Psoas muscle (tissue), 8 donors: ENCODE measurements around the gene DIAPH3. TPM values are rescaled to one million over a fixed set of nuclear protein-coding genes. Genes with fewer than 3 reads are reported as not detected.

Source experiments
- ATAC-seq, 4 donors: fragments of 200-7000 bp; cut with Tn5 transposase; one replicate each; pipeline ENCODE4 v1.9.1; 2020; ENCODE audit warnings: moderate library complexity in 3 of 4, mild to moderate bottlenecking in 2 of 4
- DNase-seq, 2 donors: peaks; one replicate each; pipeline ENCODE4 v3.0.0-alpha.2; 2020
- H3K27ac ChIP-seq: fragments of 200-600 bp; one replicate; pipeline ENCODE4 v1.8.0; 2022
- H3K27me3 ChIP-seq, 3 donors: fragments of 200-600 bp in 1 of 3; one replicate each; pipeline versions ENCODE4 v1.6.1 to v1.8.0; 2013 to 2022; ENCODE audit warnings: low read length in 2 of 3, mild to moderate bottlenecking in 2 of 3, moderate library complexity in 1 of 3; ENCODE audit not compliant: insufficient read depth in 3 of 3
- H3K36me3 ChIP-seq, 2 donors: fragments of 200-600 bp in 1 of 2; one replicate each; pipeline versions ENCODE4 v1.6.1 to v1.8.0; 2013 to 2022; ENCODE audit warnings: low read depth in 1 of 2, mild to moderate bottlenecking in 1 of 2, moderate library complexity in 1 of 2; ENCODE audit not compliant: insufficient read depth in 1 of 2
- H3K4me1 ChIP-seq: fragments of 200-600 bp; one replicate; pipeline ENCODE4 v1.8.0; 2022
- H3K4me3 ChIP-seq: fragments of 200-600 bp; one replicate; pipeline ENCODE4 v1.8.0; 2022; ENCODE audit warnings: mild to moderate bottlenecking
- H3K9me3 ChIP-seq: fragments of 200-600 bp; one replicate; pipeline ENCODE4 v1.8.0; 2022
- CTCF ChIP-seq: fragments of 200-600 bp; IDR thresholded peaks from one replicate; pipeline ENCODE4 v1.8.0; 2022; ENCODE audit warnings: antibody characterized with exemption
- WGBS, 3 donors: extraction: QIAGEN DNeasy Blood & Tissue Kit; methylation state at CpG; one replicate each; pipeline versions ENCODE4 v1.1.6 to v1.1.7; 2013; 5-methylcytosine and 5-hydroxymethylcytosine counted together
- intact Hi-C, 2 donors: fragments of 100-400 bp; cut with DNase I; formaldehyde crosslinking; loops; one replicate each; pipeline versions ENCODE4 v1.11.0 to v1.14.2; 2022
- polyA plus RNA-seq, 3 donors: library from polyadenylated mRNA; stranded (reverse); fragments of 200-250 nt; gene quantifications; one replicate each; pipeline ENCODE4 v1.2.3, GENCODE V29; 2013
- total RNA-seq, 4 donors: library from RNA; stranded (reverse); fragmentation: NEBNext Ultra II Directional in 2 of 4; extraction: Animal tissue kit (Norgen Biotek cat#: 25700) in 2 of 4; gene quantifications; one replicate each; pipeline versions ENCODE4 v1.2.1 to v1.2.4, GENCODE V29; 2021 to 2023
- donor health status: healthy with polysubstance abuse.
- donor health status: DM: no; HTN: no; CAD: no; lungs with moderate emphysema.
- donor health status: Bipolar disorder and iron deficiency.
- donor health status: healthy.
- donor health status: DM: yes; HTN: yes; CAD: no.
- donor health status: DM: no; HTN: no; CAD: no.
- donor health status: DM: no; HTN: no; CAD: no.
- donor health status: DM: yes; HTN: yes; CAD: no.

DIAPH3 gene
- total and polyA plus RNA-seq, 7 donors, result 0.03 to 0.10 (median 0.08) TPM; not detected in 4

- H3K27ac ChIP-seq, result no peak overlapping the region
- ATAC-seq (no peak), DNase-seq (no peak)
- H3K9me3 ChIP-seq, result no peaks in the 10 kb centered on the region
- no peaks in the 10 kb centered on the region for H3K27me3 ChIP-seq
- no peaks in the 10 kb centered on the region for H3K36me3 ChIP-seq
- intact Hi-C loops, result no loop called here
- 89 to 98% (median 98%) methylated on average over 2 of the region's 2 CpGs for WGBS, 3 donors
- no peak overlapping the region for H3K4me3 ChIP-seq
- no peaks in the 10 kb centered on the region for H3K4me1 ChIP-seq
- TF ChIP-seq CTCF, result no peak
These were observed 172.3 kb downstream of the DIAPH3 start for GRCh38 chr13:59991395-59991794.

DNA sequence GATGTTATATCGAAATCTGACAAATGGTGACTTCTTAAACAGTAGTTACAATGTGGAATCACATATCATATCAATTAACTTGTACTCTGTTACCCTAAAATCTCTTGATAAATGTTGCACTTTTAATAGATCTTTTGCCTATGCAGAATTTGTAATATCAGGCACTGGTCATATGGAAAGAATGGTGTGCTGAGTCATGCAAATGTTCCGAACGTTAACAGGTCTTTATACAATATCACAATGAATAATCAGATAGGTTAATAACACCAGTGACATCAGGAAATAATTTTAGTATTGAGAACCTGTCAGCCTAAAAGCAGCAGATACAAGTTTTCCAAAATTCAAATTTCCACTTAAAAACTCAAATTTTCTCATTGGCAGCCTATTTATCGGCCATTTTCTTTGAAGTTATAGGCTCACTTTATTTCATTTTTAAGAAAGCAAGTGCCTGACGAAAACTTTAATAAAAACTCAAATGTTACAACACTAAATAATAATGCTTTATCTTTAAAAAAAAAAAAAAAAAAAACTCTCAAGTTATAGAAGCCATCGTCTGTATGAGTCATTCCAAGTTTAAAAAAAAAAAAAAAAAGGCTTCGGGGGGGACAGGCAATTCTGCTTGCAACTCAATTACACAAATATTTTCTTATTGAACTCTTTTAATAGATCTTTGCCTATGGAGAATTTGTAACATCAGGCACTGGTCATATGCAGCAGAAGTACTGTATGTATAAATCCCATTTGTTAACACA is 180.9 kb downstream of the DIAPH3 start:
- Histone ChIP-seq H3K9me3 (no peaks in the 10 kb centered on the region), H3K27me3 (no peaks in the 10 kb centered on the region), H3K4me3 (no peak overlapping the region), H3K4me1 (no peaks in the 10 kb centered on the region), H3K27ac (no peak overlapping the region), H3K36me3 (no peaks in the 10 kb centered on the region)
- TF ChIP-seq CTCF, result no peak
- no peak for ATAC-seq
- intact Hi-C loops, result no loop called here
- WGBS, 3 donors, result 88 to 92% (median 90%) methylated on average over 7 of the region's 7 CpGs
- DNase-seq, result no peak

GRCh38 chr13:59979589-59979988 is 184.1 kb downstream of the DIAPH3 start:
- ATAC-seq (no peak), DNase-seq (no peak)
- TF ChIP-seq CTCF, result no peak
- Histone ChIP-seq H3K4me1 (no peaks in the 10 kb centered on the region), H3K4me3 (no peak overlapping the region), H3K27me3 (no peaks in the 10 kb centered on the region), H3K9me3 (no peaks in the 10 kb centered on the region), H3K36me3 (no peaks in the 10 kb centered on the region), H3K27ac (no peak overlapping the region)
- intact Hi-C loops, result no loop called here
- WGBS, 3 donors, result 93 to 95% (median 93%) methylated on average over 2 of the region's 2 CpGs

- no peak for DNase-seq
These were observed 184.9 kb downstream of the DIAPH3 start for GRCh38 chr13:59978862-59979261.

More at GRCh38 chr13:59978862-59979261, 184.9 kb downstream of the DIAPH3 start:
- no peaks in the 10 kb centered on the region for H3K9me3 ChIP-seq
- intact Hi-C loops, result no loop called here
- no peak for TF ChIP-seq CTCF
- no peak for ATAC-seq
- no peaks in the 10 kb centered on the region for H3K27me3 ChIP-seq
- H3K27ac ChIP-seq, result no peak overlapping the region
- no peaks in the 10 kb centered on the region for H3K36me3 ChIP-seq
- no peak overlapping the region for H3K4me3 ChIP-seq
- no peaks in the 10 kb centered on the region for H3K4me1 ChIP-seq
